Measurements from ENCODE around the gene UBA3. TPM values are rescaled to one million over a fixed set of nuclear protein-coding genes. Genes with fewer than 3 reads are reported as not detected.

Gene UBA3
- polyA plus RNA-seq, 2 donors = 30.7 to 34.9 TPM

GRCh38 chr3:69020857-69021256 is 59.3 kb downstream of the UBA3 start:
- Histone ChIP-seq H3K4me1 (ENCODE audit: control insufficient read depth in 2 of 2, insufficient read depth in 2 of 2, low read length in 1 of 2) (no peaks in the 10 kb centered on the region), H3K9me3 (ENCODE audit: control insufficient read depth in 2 of 2, insufficient read depth in 1 of 2, low read depth in 1 of 2, low read length in 1 of 2) (no peaks in the 10 kb centered on the region), H3K36me3 (ENCODE audit: control insufficient read depth in 2 of 2, insufficient read depth in 2 of 2, low read length in 1 of 2) (peaks cover 4 to 7% of the 10 kb centered on the region in 2 donors), H3K27ac (ENCODE audit: low read depth in 2 of 2, low read length in 1 of 2) (no peak overlapping the region), H3K27me3 (ENCODE audit: control insufficient read depth in 1 of 2, insufficient read depth in 2 of 2, low read length in 2 of 2) (no peaks in the 10 kb centered on the region), H3K4me3 (ENCODE audit: low read depth in 1 of 2, low read length in 2 of 2) (no peak overlapping the region)
- 65 to 72% methylated on average over 4 of the region's 4 CpGs for WGBS, 2 donors

GRCh38 chr3:69020424-69020823 is 59.7 kb downstream of the UBA3 start:
- Histone ChIP-seq H3K27me3 (ENCODE audit: control insufficient read depth in 1 of 2, insufficient read depth in 2 of 2, low read length in 2 of 2) (no peaks in the 10 kb centered on the region), H3K27ac (ENCODE audit: low read depth in 2 of 2, low read length in 1 of 2) (no peak overlapping the region), H3K36me3 (ENCODE audit: control insufficient read depth in 2 of 2, insufficient read depth in 2 of 2, low read length in 1 of 2) (peaks cover 4 to 7% of the 10 kb centered on the region in 2 donors), H3K9me3 (ENCODE audit: control insufficient read depth in 2 of 2, insufficient read depth in 1 of 2, low read depth in 1 of 2, low read length in 1 of 2) (no peaks in the 10 kb centered on the region), H3K4me3 (ENCODE audit: low read depth in 1 of 2, low read length in 2 of 2) (no peak overlapping the region), H3K4me1 (ENCODE audit: control insufficient read depth in 2 of 2, insufficient read depth in 2 of 2, low read length in 1 of 2) (no peaks in the 10 kb centered on the region)
- WGBS, 2 donors = 35 to 39% methylated on average over 2 of the region's 2 CpGs

GRCh38 chr3:69016901-69017300 is 63.3 kb downstream of the UBA3 start:
- Histone ChIP-seq H3K27me3 (ENCODE audit: control insufficient read depth in 1 of 2, insufficient read depth in 2 of 2, low read length in 2 of 2) (no peaks in the 10 kb centered on the region), H3K4me3 (ENCODE audit: low read depth in 1 of 2, low read length in 2 of 2) (no peak overlapping the region), H3K4me1 (ENCODE audit: control insufficient read depth in 2 of 2, insufficient read depth in 2 of 2, low read length in 1 of 2) (peaks cover 0 to 3% of the 10 kb centered on the region in 2 donors), H3K9me3 (ENCODE audit: control insufficient read depth in 2 of 2, insufficient read depth in 1 of 2, low read depth in 1 of 2, low read length in 1 of 2) (no peaks in the 10 kb centered on the region), H3K36me3 (ENCODE audit: control insufficient read depth in 2 of 2, insufficient read depth in 2 of 2, low read length in 1 of 2) (no peaks in the 10 kb centered on the region), H3K27ac (ENCODE audit: low read depth in 2 of 2, low read length in 1 of 2) (no peak overlapping the region)
- 88 to 93% methylated on average over 2 of the region's 2 CpGs for WGBS, 2 donors

GRCh38 chr3:69016102-69016501 is 64.1 kb downstream of the UBA3 start:
- H3K36me3 ChIP-seq (ENCODE audit: control insufficient read depth in 2 of 2, insufficient read depth in 2 of 2, low read length in 1 of 2) = no peaks in the 10 kb centered on the region
- no peak overlapping the region for H3K4me3 ChIP-seq (ENCODE audit: low read depth in 1 of 2, low read length in 2 of 2)
- peaks cover 0 to 3% of the 10 kb centered on the region in 2 donors for H3K4me1 ChIP-seq (ENCODE audit: control insufficient read depth in 2 of 2, insufficient read depth in 2 of 2, low read length in 1 of 2)
- no peak overlapping the region for H3K27ac ChIP-seq (ENCODE audit: low read depth in 2 of 2, low read length in 1 of 2)
- H3K27me3 ChIP-seq (ENCODE audit: control insufficient read depth in 1 of 2, insufficient read depth in 2 of 2, low read length in 2 of 2) = no peaks in the 10 kb centered on the region
- WGBS, 2 donors = 92 to 98% methylated on average over 4 of the region's 4 CpGs
- no peaks in the 10 kb centered on the region for H3K9me3 ChIP-seq (ENCODE audit: control insufficient read depth in 2 of 2, insufficient read depth in 1 of 2, low read depth in 1 of 2, low read length in 1 of 2)

- Histone ChIP-seq H3K9me3 (ENCODE audit: control insufficient read depth in 2 of 2, insufficient read depth in 1 of 2, low read depth in 1 of 2, low read length in 1 of 2) (no peaks in the 10 kb centered on the region), H3K27ac (ENCODE audit: low read depth in 2 of 2, low read length in 1 of 2) (peak overlapping the region; percentile 97 to 99), H3K4me3 (ENCODE audit: low read depth in 1 of 2, low read length in 2 of 2) (peak overlapping the region; percentile 85 to 91), H3K36me3 (ENCODE audit: control insufficient read depth in 2 of 2, insufficient read depth in 2 of 2, low read length in 1 of 2) (no peaks in the 10 kb centered on the region), H3K27me3 (ENCODE audit: control insufficient read depth in 1 of 2, insufficient read depth in 2 of 2, low read length in 2 of 2) (no peaks in the 10 kb centered on the region), H3K4me1 (ENCODE audit: control insufficient read depth in 2 of 2, insufficient read depth in 2 of 2, low read length in 1 of 2) (peaks cover 0 to 3% of the 10 kb centered on the region in 2 donors)
- 12% methylated on average over 11 of the region's 11 CpGs for WGBS, 2 donors
Observed at GRCh38 chr3:69014022-69014580, 66.1 kb downstream of the UBA3 start.

- H3K4me3 ChIP-seq (ENCODE audit: low read depth in 1 of 2, low read length in 2 of 2) = peak within 1 kb of the TSS; percentile 85 to 91
- no peaks in the 10 kb centered on the region for H3K36me3 ChIP-seq (ENCODE audit: control insufficient read depth in 2 of 2, insufficient read depth in 2 of 2, low read length in 1 of 2)
- H3K9me3 ChIP-seq (ENCODE audit: control insufficient read depth in 2 of 2, insufficient read depth in 1 of 2, low read depth in 1 of 2, low read length in 1 of 2) = no peaks in the 10 kb centered on the region
- WGBS, 2 donors = 1% methylated on average over 73 to 96 of the region's 96 CpGs
- peaks cover 0 to 3% of the 10 kb centered on the region in 2 donors for H3K4me1 ChIP-seq (ENCODE audit: control insufficient read depth in 2 of 2, insufficient read depth in 2 of 2, low read length in 1 of 2)
- H3K27ac ChIP-seq (ENCODE audit: low read depth in 2 of 2, low read length in 1 of 2) = peak within 1 kb of the TSS; percentile 97 to 99
- no peaks in the 10 kb centered on the region for H3K27me3 ChIP-seq (ENCODE audit: control insufficient read depth in 1 of 2, insufficient read depth in 2 of 2, low read length in 2 of 2)
Observed at GRCh38 chr3:69013253-69014021, 66.7 kb downstream of the UBA3 start, which contains the start of gene EOGT. EOGT (minus strand) TSS chr3:69013684; CDS start chr3:69009846, 3,838 bp downstream.

- no peaks in the 10 kb centered on the region for H3K36me3 ChIP-seq (ENCODE audit: control insufficient read depth in 2 of 2, insufficient read depth in 2 of 2, low read length in 1 of 2)
- WGBS, 2 donors = 3% methylated on average over 36 of the region's 36 CpGs
- H3K27ac ChIP-seq (ENCODE audit: low read depth in 2 of 2, low read length in 1 of 2) = peak overlapping the region; percentile 97 to 99
- H3K4me3 ChIP-seq (ENCODE audit: low read depth in 1 of 2, low read length in 2 of 2) = peak overlapping the region; percentile 85 to 91
- H3K9me3 ChIP-seq (ENCODE audit: control insufficient read depth in 2 of 2, insufficient read depth in 1 of 2, low read depth in 1 of 2, low read length in 1 of 2) = no peaks in the 10 kb centered on the region
- H3K4me1 ChIP-seq (ENCODE audit: control insufficient read depth in 2 of 2, insufficient read depth in 2 of 2, low read length in 1 of 2) = peaks cover 0 to 3% of the 10 kb centered on the region in 2 donors
- H3K27me3 ChIP-seq (ENCODE audit: control insufficient read depth in 1 of 2, insufficient read depth in 2 of 2, low read length in 2 of 2) = no peaks in the 10 kb centered on the region
Observed at GRCh38 chr3:69012800-69013252, 67.3 kb downstream of the UBA3 start.

- Histone ChIP-seq H3K4me1 (ENCODE audit: control insufficient read depth in 2 of 2, insufficient read depth in 2 of 2, low read length in 1 of 2) (peaks cover 0 to 3% of the 10 kb centered on the region in 2 donors), H3K36me3 (ENCODE audit: control insufficient read depth in 2 of 2, insufficient read depth in 2 of 2, low read length in 1 of 2) (no peaks in the 10 kb centered on the region), H3K9me3 (ENCODE audit: control insufficient read depth in 2 of 2, insufficient read depth in 1 of 2, low read depth in 1 of 2, low read length in 1 of 2) (no peaks in the 10 kb centered on the region), H3K27me3 (ENCODE audit: control insufficient read depth in 1 of 2, insufficient read depth in 2 of 2, low read length in 2 of 2) (no peaks in the 10 kb centered on the region), H3K27ac (ENCODE audit: low read depth in 2 of 2, low read length in 1 of 2) (peak overlapping the region; percentile 97 to 99), H3K4me3 (ENCODE audit: low read depth in 1 of 2, low read length in 2 of 2) (peak overlapping the region; percentile 85 to 91)
- 30 to 45% methylated on average over 22 of the region's 22 CpGs for WGBS, 2 donors
Observed at GRCh38 chr3:69012100-69012799, 67.9 kb downstream of the UBA3 start.

GRCh38 chr3:69011096-69011730 is 69.0 kb downstream of the UBA3 start:
- Histone ChIP-seq H3K4me1 (ENCODE audit: control insufficient read depth in 2 of 2, insufficient read depth in 2 of 2, low read length in 1 of 2) (peaks cover 0 to 3% of the 10 kb centered on the region in 2 donors), H3K9me3 (ENCODE audit: control insufficient read depth in 2 of 2, insufficient read depth in 1 of 2, low read depth in 1 of 2, low read length in 1 of 2) (no peaks in the 10 kb centered on the region), H3K27ac (ENCODE audit: low read depth in 2 of 2, low read length in 1 of 2) (peak overlapping the region; percentile 13 to 47), H3K4me3 (ENCODE audit: low read depth in 1 of 2, low read length in 2 of 2) (no peak overlapping the region), H3K27me3 (ENCODE audit: control insufficient read depth in 1 of 2, insufficient read depth in 2 of 2, low read length in 2 of 2) (no peaks in the 10 kb centered on the region), H3K36me3 (ENCODE audit: control insufficient read depth in 2 of 2, insufficient read depth in 2 of 2, low read length in 1 of 2) (no peaks in the 10 kb centered on the region)
- 90 to 93% methylated on average over 8 of the region's 8 CpGs for WGBS, 2 donors
